ENCODE results near the gene CHD5.

GRCh38 chr1:6126028-6126427 is 54.1 kb downstream of the CHD5 start:
- no peak for TF ChIP-seq GATA2 (IDR thresholded peaks at IDR 0.05; ENCODE audit: low read depth, low read length)
- TF ChIP-seq GATA3 (IDR thresholded peaks at IDR 0.05; ENCODE audit: low read depth, low read length) = no peak

Measured in SH-SY5Y (cell line).